ENCODE results near the gene TERT. TPM values are rescaled to one million over a fixed set of nuclear protein-coding genes. Genes with fewer than 3 reads are reported as not detected.

TERT gene
- total and polyA plus RNA-seq, 12 donors = not detected

- 89 to 91% methylated on average over 34 of the region's 34 CpGs for WGBS, 2 donors
- peaks cover 0 to 16% (median 0%) of the 10 kb centered on the region in 11 donors for H3K9me3 ChIP-seq
- H3K4me3 ChIP-seq = no peak overlapping the region
- intact Hi-C loops (cut with DNase I) = no loop called here
- no peaks in the 10 kb centered on the region for H3K4me1 ChIP-seq
- ATAC-seq (peak in 2 of 8 donors; percentile 7 to 39), DNase-seq (no peak)
- H3K27ac ChIP-seq = no peak overlapping the region
- H3K36me3 ChIP-seq = no peaks in the 10 kb centered on the region
- TF ChIP-seq CTCF (IDR thresholded peaks at IDR 0.05) = no peak
- no peaks in the 10 kb centered on the region for H3K27me3 ChIP-seq
Observed at GRCh38 chr5:1279443-1280151, 15.3 kb downstream of the TERT start.

- DNase-seq (no peak), ATAC-seq (peak in 1 of 8 donors; percentile 10)
- no peaks in the 10 kb centered on the region for H3K4me1 ChIP-seq
Observed at GRCh38 chr5:1278656-1279442, 16.0 kb downstream of the TERT start.

GRCh38 chr5:1278216-1278615 is 16.7 kb downstream of the TERT start:
- H3K36me3 ChIP-seq = no peaks in the 10 kb centered on the region
- DNase-seq (no peak), ATAC-seq (no peak)
- H3K9me3 ChIP-seq = peaks cover 0 to 16% (median 0%) of the 10 kb centered on the region in 11 donors
- TF ChIP-seq CTCF (IDR thresholded peaks at IDR 0.05) = no peak
- H3K27ac ChIP-seq = no peak overlapping the region
- 92 to 95% methylated on average over 13 of the region's 13 CpGs for WGBS, 2 donors
- H3K27me3 ChIP-seq = peaks cover 0 to 7% (median 0%) of the 10 kb centered on the region in 7 donors
- H3K4me3 ChIP-seq = no peak overlapping the region
- intact Hi-C loops (cut with DNase I) = no loop called here
- no peaks in the 10 kb centered on the region for H3K4me1 ChIP-seq

More at GRCh38 chr5:1278656-1279442, 16.0 kb downstream of the TERT start:
- no peak overlapping the region for H3K27ac ChIP-seq
- 93 to 94% methylated on average over 38 to 42 of the region's 42 CpGs for WGBS, 2 donors
- no peak for TF ChIP-seq CTCF (IDR thresholded peaks at IDR 0.05)
- peaks cover 0 to 16% (median 0%) of the 10 kb centered on the region in 11 donors for H3K9me3 ChIP-seq
- H3K27me3 ChIP-seq = peaks cover 0 to 7% (median 0%) of the 10 kb centered on the region in 7 donors
- no peaks in the 10 kb centered on the region for H3K36me3 ChIP-seq
- intact Hi-C loops (cut with DNase I) = no loop called here
- H3K4me3 ChIP-seq = no peak overlapping the region

- WGBS, 2 donors = 88 to 89% methylated on average over 10 of the region's 10 CpGs
- intact Hi-C loops (cut with DNase I) = no loop called here
- H3K27ac ChIP-seq = no peak overlapping the region
- ATAC-seq (no peak), DNase-seq (no peak)
- no peaks in the 10 kb centered on the region for H3K36me3 ChIP-seq
- H3K9me3 ChIP-seq = peaks cover 0 to 16% (median 0%) of the 10 kb centered on the region in 11 donors
- TF ChIP-seq CTCF (IDR thresholded peaks at IDR 0.05) = no peak
- no peaks in the 10 kb centered on the region for H3K4me1 ChIP-seq
- no peak overlapping the region for H3K4me3 ChIP-seq
- peaks cover 0 to 7% (median 0%) of the 10 kb centered on the region in 7 donors for H3K27me3 ChIP-seq
Observed at GRCh38 chr5:1277781-1278180, 17.1 kb downstream of the TERT start.

Measured in heart right ventricle (tissue), 16 donors.